ENCODE measurements around the gene ADORA1. TPM values are rescaled to one million over a fixed set of nuclear protein-coding genes. Genes with fewer than 3 reads are reported as not detected.

The ADORA1 gene
- total and polyA plus RNA-seq, 2 of the 13 experiments (the other 11 are each of a cell fraction or from before 2014, with no cell fraction given): 0.11 TPM; not detected in 1

- ChIA-PET CTCF (ENCODE audit: low intra/inter-chr PET ratio, low total read pairs) (no interaction called here), POLR2A (no interaction called here)
- H2AFZ ChIP-seq (ENCODE audit: low read length): no peak overlapping the region
- no peak for TF ChIP-seq REL (CRISPR knock-in tag; conservative IDR thresholded peaks at IDR 0.05)
- TF ChIP-seq, protein P1, sequence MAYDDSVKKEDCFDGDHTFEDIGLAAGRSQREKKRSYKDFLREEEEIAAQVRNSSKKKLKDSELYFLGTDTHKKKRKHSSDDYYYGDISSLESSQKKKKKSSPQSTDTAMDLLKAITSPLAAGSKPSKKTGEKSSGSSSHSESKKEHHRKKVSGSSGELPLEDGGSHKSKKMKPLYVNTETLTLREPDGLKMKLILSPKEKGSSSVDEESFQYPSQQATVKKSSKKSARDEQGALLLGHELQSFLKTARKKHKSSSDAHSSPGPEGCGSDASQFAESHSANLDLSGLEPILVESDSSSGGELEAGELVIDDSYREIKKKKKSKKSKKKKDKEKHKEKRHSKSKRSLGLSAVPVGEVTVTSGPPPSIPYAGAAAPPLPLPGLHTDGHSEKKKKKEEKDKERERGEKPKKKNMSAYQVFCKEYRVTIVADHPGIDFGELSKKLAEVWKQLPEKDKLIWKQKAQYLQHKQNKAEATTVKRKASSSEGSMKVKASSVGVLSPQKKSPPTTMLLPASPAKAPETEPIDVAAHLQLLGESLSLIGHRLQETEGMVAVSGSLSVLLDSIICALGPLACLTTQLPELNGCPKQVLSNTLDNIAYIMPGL (CRISPR knock-in tag; IDR thresholded peaks at IDR 0.05; ENCODE audit: borderline replicate concordance in 1 of 2, low read depth in 1 of 2): no peak
- TF ChIP-seq ZNF124 (CRISPR knock-in tag; IDR thresholded peaks at IDR 0.05): no peak
- TF ChIP-seq ONECUT2 (CRISPR knock-in tag; IDR thresholded peaks at IDR 0.05): no peak
- TF ChIP-seq GFI1 (CRISPR knock-in tag; IDR thresholded peaks at IDR 0.05; ENCODE audit: borderline replicate concordance): no peak
- TF ChIP-seq, protein P2, sequence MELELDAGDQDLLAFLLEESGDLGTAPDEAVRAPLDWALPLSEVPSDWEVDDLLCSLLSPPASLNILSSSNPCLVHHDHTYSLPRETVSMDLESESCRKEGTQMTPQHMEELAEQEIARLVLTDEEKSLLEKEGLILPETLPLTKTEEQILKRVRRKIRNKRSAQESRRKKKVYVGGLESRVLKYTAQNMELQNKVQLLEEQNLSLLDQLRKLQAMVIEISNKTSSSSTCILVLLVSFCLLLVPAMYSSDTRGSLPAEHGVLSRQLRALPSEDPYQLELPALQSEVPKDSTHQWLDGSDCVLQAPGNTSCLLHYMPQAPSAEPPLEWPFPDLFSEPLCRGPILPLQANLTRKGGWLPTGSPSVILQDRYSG (CRISPR knock-in tag; IDR thresholded peaks at IDR 0.05): no peak
- no peak for TF ChIP-seq SAP130 (CRISPR knock-in tag; IDR thresholded peaks at IDR 0.05; ENCODE audit: low read depth)
- no peak for TF ChIP-seq ZNF768 (CRISPR knock-in tag; IDR thresholded peaks at IDR 0.05)
- no peak for TF ChIP-seq NR2C2 (CRISPR knock-in tag; IDR thresholded peaks at IDR 0.05; ENCODE audit: borderline replicate concordance)
- TF ChIP-seq, protein P3, sequence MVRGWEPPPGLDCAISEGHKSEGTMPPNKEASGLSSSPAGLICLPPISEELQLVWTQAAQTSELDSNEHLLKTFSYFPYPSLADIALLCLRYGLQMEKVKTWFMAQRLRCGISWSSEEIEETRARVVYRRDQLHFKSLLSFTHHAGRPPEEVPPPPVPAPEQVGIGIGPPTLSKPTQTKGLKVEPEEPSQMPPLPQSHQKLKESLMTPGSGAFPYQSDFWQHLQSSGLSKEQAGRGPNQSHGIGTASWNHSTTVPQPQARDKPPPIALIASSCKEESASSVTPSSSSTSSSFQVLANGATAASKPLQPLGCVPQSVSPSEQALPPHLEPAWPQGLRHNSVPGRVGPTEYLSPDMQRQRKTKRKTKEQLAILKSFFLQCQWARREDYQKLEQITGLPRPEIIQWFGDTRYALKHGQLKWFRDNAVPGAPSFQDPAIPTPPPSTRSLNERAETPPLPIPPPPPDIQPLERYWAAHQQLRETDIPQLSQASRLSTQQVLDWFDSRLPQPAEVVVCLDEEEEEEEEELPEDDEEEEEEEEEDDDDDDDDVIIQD (CRISPR knock-in tag; IDR thresholded peaks at IDR 0.05; ENCODE audit: low read depth): no peak
- no peak for TF ChIP-seq KIAA2018 (CRISPR knock-in tag; IDR thresholded peaks at IDR 0.05; ENCODE audit: borderline replicate concordance)
Observed at GRCh38 chr1:203202431-203203245, 75.1 kb downstream of the ADORA1 start.

More at GRCh38 chr1:203202431-203203245, 75.1 kb downstream of the ADORA1 start:
- Histone ChIP-seq H3K4me2 (ENCODE audit: low read depth, low read length) (no peak overlapping the region), H3K36me3 (replicated peaks in 1 of 2; ENCODE audit: control insufficient read depth in 1 of 2, insufficient read depth in 2 of 2, low read length in 2 of 2) (no peaks in the 10 kb centered on the region), H3K9ac (ENCODE audit: insufficient read depth, low read depth, low read length) (no peak overlapping the region), H3K9me3 (ENCODE audit: low read length) (no peaks in the 10 kb centered on the region), H4K20me1 (ENCODE audit: insufficient read depth, low read length) (no peaks in the 10 kb centered on the region), H3K79me2 (ENCODE audit: insufficient read depth, low read length) (no peaks in the 10 kb centered on the region), H3K27me3 (ENCODE audit: control insufficient read depth in 1 of 2, insufficient read depth in 2 of 2, low read length in 2 of 2) (no peaks in the 10 kb centered on the region), H3K4me3 (replicated peaks in 1 of 3; ENCODE audit: insufficient read depth in 1 of 3, low read depth in 2 of 3, low read length in 3 of 3) (no peak overlapping the region), H3K4me1 (ENCODE audit: insufficient read depth, low read length) (peaks cover 13% of the 10 kb centered on the region), H3K27ac (ENCODE audit: extremely low read length, insufficient read depth, low read length) (no peak overlapping the region)
- no TSS peak for BruUV-seq (replicated peaks)
- no peak for FAIRE-seq
- in situ Hi-C loops (cut with HindIII; ENCODE audit: extremely low pct_ligation_motif_present, low pct_unique_long_range_greater_than_20kb): no loop called here
- 65% methylated on average over 12 of the region's 15 CpGs for WGBS (ENCODE audit: low lambda C conversion rate)
- DNase-seq (ENCODE audit: low spot score): no peak
- ATAC-seq: no peak
- intact Hi-C loops (cut with micrococcal nuclease; ENCODE audit: unreplicated experiment): no loop called here

Data from HepG2 (cell line).